AG20443 (cell line): ENCODE measurements around the gene GDF7.

Experiments
- DNase-seq: peaks from one replicate; pipeline ENCODE4 v3.0.0; 2012; ENCODE audit warnings: low spot score, mixed read lengths

GDF7 gene

DNA sequence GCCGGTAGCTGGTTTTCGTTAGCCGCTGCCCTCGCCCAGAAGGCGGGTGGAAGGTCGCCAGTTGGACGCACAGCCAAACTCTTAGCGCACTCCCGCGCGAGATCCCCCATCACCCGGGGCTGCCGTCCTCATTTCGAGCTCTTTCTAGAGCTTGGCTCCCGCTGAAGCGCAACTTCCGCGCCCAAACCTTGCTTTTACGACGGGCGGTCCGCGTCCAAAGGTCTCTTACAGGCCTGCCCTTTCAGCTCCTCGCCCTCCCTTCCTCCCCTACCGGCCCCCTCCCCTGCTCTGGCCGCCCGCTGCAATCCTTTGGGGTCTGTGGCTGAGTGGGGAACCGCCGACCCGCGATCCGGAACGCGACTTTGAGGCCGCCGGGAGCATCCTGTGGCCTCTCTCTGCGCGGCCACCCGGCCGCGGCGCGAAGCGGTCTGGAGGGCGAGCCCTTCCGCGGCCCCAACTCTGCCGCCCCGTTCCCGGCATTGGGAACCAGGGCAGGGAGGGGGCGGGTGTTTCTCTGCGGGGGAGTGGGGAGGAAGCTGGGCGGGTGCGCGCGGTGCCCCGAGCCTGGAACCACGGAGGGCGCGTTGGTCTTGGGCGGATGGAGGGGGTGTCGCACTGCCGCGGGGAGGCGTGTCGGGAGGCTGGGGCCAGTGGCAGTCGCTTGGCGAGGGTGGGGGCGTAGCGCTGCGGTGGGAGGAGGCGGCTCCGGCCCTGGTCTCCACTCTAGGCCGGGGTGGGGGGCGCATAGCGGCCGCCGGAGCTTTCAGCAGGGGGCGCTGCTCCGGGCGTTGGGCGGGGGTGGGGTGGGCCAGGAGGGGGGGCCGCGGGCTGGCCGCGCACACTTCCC is at the start of gene GDF7:
Gene GDF7 (plus strand): TSS at position 841 of the 847 bp plus-strand sequence. CDS start 96 bp downstream, outside the sequence.
- peak; percentile 30 for DNase-seq

DNA sequence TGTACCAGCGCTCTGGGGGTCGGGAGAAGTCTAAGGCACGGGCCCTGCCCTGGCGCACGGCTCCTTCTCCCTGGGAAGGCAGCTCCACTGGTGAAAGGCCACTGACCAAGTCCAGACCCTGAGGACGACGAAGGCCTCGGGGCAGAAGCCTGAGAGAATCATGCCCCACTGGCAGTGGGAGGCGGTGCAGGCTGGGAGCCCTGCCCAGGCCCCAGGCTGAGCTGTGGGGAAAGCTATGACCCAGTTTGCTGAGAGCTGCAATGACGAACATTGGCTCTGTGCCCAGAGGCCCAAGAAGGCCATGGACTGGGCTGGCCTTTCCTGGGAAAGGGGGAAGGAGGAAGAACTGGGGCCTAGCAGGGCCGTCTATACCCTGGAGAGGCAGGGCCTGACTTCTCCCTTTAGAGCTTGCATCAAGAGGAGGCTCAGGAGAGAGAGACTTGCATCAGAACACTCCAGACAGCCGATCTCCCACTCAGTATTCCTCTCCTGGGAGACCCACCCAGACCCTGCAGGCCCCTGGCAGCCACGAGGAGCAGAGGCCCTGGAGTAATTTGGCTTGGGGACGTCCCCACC is 49.0 kb upstream of the GDF7 start:
- peak; percentile 98 for DNase-seq

- DNase-seq, result peak; percentile 39
Observed at GRCh38 chr2:20618468-20618885, 48.5 kb upstream of the GDF7 start.

- DNase-seq, result no peak
Observed at GRCh38 chr2:20618886-20619521, 47.9 kb upstream of the GDF7 start.

GRCh38 chr2:20619624-20620024 is 47.3 kb upstream of the GDF7 start:
- DNase-seq, result no peak

- no peak for DNase-seq
Observed at GRCh38 chr2:20620271-20620681, 46.7 kb upstream of the GDF7 start.

GRCh38 chr2:20620696-20621365 is 46.1 kb upstream of the GDF7 start:
- no peak for DNase-seq

- DNase-seq, result no peak
Observed at GRCh38 chr2:20621366-20622295, 45.3 kb upstream of the GDF7 start.

DNA sequence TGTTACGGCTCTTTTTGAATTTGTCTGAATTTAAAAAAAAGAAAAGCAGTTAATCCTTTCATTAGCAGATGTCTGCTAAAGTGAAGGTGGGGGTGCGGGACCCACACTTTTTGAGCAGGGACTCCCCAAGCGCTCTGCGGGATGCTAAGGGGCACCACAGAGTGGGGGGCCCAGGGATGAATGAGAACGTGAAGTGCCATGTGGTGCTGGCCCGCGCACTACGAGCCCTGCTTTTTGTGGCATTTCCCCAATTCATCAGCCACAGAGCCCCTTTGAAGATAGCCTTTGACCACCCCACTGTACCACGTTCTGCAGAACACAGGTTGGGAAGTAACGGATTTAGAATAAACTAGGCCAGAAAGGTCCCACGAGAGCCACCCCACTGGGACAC is 44.7 kb upstream of the GDF7 start:
- DNase-seq, result no peak

DNA sequence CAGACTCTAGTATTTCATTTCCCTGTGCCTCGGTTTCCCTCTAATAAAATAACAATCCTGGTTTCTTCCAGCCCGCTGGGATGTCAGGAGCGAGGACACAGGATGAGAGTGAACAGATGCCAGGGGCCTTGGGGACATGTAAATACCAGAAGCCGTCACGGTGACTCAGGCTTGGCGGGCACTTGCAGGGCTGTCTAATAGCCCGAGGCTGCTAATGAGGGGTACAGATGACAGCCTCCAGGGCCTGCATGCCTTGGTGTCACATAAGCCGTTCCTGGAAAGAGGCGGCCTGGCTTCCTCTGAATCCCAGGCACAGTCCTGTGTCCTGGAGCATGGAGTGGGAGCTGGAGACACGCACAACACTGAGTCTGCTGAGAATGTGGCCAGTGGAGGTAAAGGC is 44.2 kb upstream of the GDF7 start:
- no peak for DNase-seq

DNA sequence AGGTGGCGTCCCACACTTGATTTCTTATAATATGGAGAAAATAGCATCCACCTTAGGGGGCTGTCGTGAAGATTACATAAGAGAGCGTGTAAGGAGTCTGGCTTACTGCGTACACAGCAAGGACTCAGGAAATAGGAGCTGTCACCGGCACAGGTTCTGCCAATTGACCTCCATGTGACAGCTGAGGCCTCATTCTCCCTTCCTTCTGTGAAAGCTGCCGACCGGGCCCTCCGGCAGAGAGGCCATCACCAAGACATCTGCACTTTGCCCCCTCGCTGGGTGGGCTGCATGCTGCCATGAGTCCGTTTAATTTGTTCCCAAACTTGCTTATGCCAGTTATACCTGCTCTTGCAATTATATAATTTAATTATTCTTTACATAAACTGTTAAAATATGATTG is 43.7 kb upstream of the GDF7 start:
- no peak for DNase-seq

DNA sequence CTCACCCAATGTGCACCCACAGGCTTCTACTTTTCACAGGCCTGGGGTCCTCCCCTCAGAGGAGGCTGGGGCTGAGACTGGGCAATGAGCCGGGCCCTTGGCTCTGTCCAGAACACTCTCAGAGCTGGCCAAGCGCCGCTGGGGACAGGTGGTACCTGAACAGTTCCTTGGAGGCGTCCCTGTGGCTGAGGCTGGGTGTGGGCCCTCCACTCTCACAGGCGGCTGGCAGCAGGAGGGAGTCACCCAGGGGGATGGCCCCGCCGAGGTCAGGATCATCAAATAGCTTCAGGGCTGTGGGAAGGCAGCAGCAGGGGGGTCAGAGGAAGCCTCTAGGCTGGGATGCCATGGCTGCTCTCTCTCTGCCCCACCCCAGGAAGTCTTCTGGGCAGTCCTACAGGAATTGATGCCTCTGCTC is 43.2 kb upstream of the GDF7 start:
- no peak for DNase-seq

DNA sequence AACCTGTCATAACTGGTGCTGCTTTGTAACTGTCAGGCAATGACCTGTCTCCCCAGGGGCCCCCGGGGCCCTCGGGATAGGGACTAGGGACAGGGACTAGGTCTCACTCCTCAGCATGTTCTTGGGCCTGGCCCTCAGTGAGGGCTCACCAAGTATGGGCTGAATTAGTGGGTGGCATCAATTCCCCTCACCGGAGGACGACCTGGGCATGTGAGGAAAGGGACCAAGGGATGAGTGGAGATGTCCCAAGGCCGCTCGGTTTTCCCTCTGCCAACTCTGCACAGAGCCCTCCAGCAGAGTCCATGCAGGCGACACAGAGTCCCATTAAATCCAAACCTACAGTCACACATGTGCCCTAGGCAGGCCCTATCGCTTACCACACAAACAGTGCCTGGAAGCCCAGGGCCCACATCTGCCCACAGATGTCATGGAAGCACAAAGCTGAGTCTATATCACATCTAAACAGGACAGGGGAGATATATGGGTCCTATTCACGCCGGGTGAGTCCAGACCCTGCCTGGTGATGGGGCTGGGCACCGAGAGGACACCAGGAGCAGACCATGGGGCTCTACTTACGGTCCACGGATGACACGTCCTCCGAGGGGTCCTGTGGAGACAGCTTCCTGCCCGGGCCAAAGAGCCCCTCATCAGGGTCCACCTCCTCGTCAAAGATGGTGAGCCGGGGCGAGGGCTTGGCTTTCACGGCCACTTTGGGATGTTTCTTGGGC is 42.6 kb upstream of the GDF7 start:
- DNase-seq, result no peak

GRCh38 chr2:20624884-20625485 is 42.0 kb upstream of the GDF7 start:
- no peak for DNase-seq

GRCh38 chr2:20625491-20626391 is 41.2 kb upstream of the GDF7 start:
- no peak for DNase-seq

GRCh38 chr2:20626392-20626697 is 40.6 kb upstream of the GDF7 start:
- DNase-seq, result no peak

GRCh38 chr2:20626698-20627513 is 40.0 kb upstream of the GDF7 start:
- DNase-seq, result no peak

DNA sequence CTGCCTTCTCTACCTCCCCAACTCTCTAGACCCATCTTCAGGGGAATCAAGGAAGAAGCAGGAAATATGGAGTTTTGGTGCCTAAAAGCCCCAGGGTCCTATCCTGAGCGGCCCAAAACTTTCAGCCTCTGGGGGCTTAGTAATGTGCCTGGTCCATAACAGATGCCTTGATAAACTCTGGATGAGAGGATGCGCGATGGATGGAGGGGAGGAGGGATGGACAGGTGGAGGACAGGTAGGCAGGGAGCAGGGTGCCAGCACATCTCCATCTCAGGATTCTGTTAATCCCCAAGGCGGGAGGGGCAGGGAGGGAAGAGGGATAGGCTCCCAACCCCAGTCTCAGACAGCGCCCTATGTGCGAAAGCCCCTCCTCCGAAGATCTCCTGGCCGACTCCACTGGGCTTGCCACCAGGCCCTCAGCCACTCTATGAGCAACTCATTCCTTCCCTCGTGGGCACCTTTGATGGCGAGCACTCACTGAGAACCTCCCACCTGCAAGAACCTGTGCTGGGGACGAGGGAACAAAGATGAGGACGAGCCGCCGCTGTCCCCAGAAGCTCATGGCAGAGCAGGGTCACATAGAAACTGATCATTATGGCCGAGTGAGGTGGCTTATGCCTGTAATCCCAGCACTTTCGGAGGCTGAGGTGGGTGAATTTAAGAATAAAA is 39.1 kb upstream of the GDF7 start:
- no peak for DNase-seq
